WTC11 (cell line): ENCODE data around the gene PSD.

Source experiments
- CREB1 ChIP-seq: sonication (generic); formaldehyde crosslinking; IDR thresholded peaks from 2 replicates; pipeline ENCODE4 v1.8.0; 2023; ENCODE audit warnings: mild to moderate bottlenecking, missing genetic modification reagents
- CTCF ChIP-seq: fragments of 200-600 bp; IDR thresholded peaks from 2 replicates; pipeline ENCODE4 v1.8.0; 2022; ENCODE audit warnings: antibody characterized with exemption
- E2F4 ChIP-seq: sonication (generic); formaldehyde crosslinking; IDR thresholded peaks from 2 replicates; pipeline ENCODE4 v1.8.1; 2022; ENCODE audit warnings: low read depth, mild to moderate bottlenecking, moderate library complexity, missing genetic modification reagents, borderline replicate concordance
- GABPB1 ChIP-seq: sonication (generic); formaldehyde crosslinking; IDR thresholded peaks from 2 replicates; pipeline ENCODE4 v1.8.1; 2023; ENCODE audit warnings: mild to moderate bottlenecking, missing genetic modification reagents
- MLX ChIP-seq: sonication (generic); formaldehyde crosslinking; IDR thresholded peaks from 2 replicates; pipeline ENCODE4 v1.8.1; 2023; ENCODE audit warnings: mild to moderate bottlenecking, missing genetic modification reagents, moderate library complexity
- RELA ChIP-seq: sonication (generic); formaldehyde crosslinking; IDR thresholded peaks from 2 replicates; pipeline ENCODE4 v1.8.1; 2022; ENCODE audit warnings: missing genetic modification reagents, mild to moderate bottlenecking, borderline replicate concordance
- SP1 ChIP-seq: sonication (generic); formaldehyde crosslinking; conservative IDR thresholded peaks from 2 replicates; pipeline ENCODE4 v1.8.1; 2022; ENCODE audit warnings: missing genetic modification reagents
- ZBTB21 ChIP-seq: sonication (generic); formaldehyde crosslinking; IDR thresholded peaks from 2 replicates; pipeline ENCODE4 v1.8.1; 2023; ENCODE audit warnings: mild to moderate bottlenecking, missing genetic modification reagents, borderline replicate concordance
- ZNF121 ChIP-seq: sonication (generic); formaldehyde crosslinking; IDR thresholded peaks from 2 replicates; pipeline ENCODE4 v1.8.0; 2023; ENCODE audit warnings: missing genetic modification reagents
- ZNF232 ChIP-seq: sonication (generic); formaldehyde crosslinking; IDR thresholded peaks from 2 replicates; pipeline ENCODE4 v1.8.0; 2022; ENCODE audit warnings: mild to moderate bottlenecking, missing genetic modification reagents
- TF ChIP-seq, protein P1 (sequence below): sonication (generic); formaldehyde crosslinking; IDR thresholded peaks from 2 replicates; pipeline ENCODE4 v1.8.0; 2022; ENCODE audit warnings: mild to moderate bottlenecking, missing genetic modification reagents
- TF ChIP-seq, protein P2 (sequence below): sonication (generic); formaldehyde crosslinking; IDR thresholded peaks from 2 replicates; pipeline ENCODE4 v1.8.1; 2023; ENCODE audit warnings: mild to moderate bottlenecking, moderate library complexity, missing genetic modification reagents
- TF ChIP-seq, protein P3 (sequence below): sonication (generic); formaldehyde crosslinking; IDR thresholded peaks from 2 replicates; pipeline ENCODE4 v1.8.1; 2023; ENCODE audit warnings: mild to moderate bottlenecking, missing genetic modification reagents
- TF ChIP-seq, protein P4 (sequence below): fragments of 250-450 bp; sonication (Bioruptor Pico); IDR thresholded peaks from 2 replicates; pipeline ENCODE4 v2.1.2; 2022; ENCODE audit warnings: mild to moderate bottlenecking, moderate library complexity

GRCh38 chr10:102438374-102438773 lies 19.8 kb upstream of the PSD start:
- TF ChIP-seq SP1 (CRISPR knock-in tag) (no peak), E2F4 (CRISPR knock-in tag) (no peak), ZNF232 (CRISPR knock-in tag) (no peak), GABPB1 (no peak), MLX (no peak), CTCF (no peak), RELA (CRISPR knock-in tag) (no peak), ZNF121 (CRISPR knock-in tag) (no peak), CREB1 (CRISPR knock-in tag) (no peak), ZBTB21 (no peak)
- TF ChIP-seq, protein P1, sequence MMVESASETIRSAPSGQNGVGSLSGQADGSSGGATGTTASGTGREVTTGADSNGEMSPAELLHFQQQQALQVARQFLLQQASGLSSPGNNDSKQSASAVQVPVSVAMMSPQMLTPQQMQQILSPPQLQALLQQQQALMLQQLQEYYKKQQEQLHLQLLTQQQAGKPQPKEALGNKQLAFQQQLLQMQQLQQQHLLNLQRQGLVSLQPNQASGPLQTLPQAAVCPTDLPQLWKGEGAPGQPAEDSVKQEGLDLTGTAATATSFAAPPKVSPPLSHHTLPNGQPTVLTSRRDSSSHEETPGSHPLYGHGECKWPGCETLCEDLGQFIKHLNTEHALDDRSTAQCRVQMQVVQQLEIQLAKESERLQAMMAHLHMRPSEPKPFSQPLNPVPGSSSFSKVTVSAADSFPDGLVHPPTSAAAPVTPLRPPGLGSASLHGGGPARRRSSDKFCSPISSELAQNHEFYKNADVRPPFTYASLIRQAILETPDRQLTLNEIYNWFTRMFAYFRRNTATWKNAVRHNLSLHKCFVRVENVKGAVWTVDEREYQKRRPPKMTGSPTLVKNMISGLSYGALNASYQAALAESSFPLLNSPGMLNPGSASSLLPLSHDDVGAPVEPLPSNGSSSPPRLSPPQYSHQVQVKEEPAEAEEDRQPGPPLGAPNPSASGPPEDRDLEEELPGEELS (CRISPR knock-in tag) = no peak
- TF ChIP-seq, protein P2, sequence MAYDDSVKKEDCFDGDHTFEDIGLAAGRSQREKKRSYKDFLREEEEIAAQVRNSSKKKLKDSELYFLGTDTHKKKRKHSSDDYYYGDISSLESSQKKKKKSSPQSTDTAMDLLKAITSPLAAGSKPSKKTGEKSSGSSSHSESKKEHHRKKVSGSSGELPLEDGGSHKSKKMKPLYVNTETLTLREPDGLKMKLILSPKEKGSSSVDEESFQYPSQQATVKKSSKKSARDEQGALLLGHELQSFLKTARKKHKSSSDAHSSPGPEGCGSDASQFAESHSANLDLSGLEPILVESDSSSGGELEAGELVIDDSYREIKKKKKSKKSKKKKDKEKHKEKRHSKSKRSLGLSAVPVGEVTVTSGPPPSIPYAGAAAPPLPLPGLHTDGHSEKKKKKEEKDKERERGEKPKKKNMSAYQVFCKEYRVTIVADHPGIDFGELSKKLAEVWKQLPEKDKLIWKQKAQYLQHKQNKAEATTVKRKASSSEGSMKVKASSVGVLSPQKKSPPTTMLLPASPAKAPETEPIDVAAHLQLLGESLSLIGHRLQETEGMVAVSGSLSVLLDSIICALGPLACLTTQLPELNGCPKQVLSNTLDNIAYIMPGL (CRISPR knock-in tag) = no peak
- TF ChIP-seq, protein P3, sequence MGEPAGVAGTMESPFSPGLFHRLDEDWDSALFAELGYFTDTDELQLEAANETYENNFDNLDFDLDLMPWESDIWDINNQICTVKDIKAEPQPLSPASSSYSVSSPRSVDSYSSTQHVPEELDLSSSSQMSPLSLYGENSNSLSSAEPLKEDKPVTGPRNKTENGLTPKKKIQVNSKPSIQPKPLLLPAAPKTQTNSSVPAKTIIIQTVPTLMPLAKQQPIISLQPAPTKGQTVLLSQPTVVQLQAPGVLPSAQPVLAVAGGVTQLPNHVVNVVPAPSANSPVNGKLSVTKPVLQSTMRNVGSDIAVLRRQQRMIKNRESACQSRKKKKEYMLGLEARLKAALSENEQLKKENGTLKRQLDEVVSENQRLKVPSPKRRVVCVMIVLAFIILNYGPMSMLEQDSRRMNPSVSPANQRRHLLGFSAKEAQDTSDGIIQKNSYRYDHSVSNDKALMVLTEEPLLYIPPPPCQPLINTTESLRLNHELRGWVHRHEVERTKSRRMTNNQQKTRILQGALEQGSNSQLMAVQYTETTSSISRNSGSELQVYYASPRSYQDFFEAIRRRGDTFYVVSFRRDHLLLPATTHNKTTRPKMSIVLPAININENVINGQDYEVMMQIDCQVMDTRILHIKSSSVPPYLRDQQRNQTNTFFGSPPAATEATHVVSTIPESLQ (CRISPR knock-in tag) = no peak
- TF ChIP-seq, protein P4, sequence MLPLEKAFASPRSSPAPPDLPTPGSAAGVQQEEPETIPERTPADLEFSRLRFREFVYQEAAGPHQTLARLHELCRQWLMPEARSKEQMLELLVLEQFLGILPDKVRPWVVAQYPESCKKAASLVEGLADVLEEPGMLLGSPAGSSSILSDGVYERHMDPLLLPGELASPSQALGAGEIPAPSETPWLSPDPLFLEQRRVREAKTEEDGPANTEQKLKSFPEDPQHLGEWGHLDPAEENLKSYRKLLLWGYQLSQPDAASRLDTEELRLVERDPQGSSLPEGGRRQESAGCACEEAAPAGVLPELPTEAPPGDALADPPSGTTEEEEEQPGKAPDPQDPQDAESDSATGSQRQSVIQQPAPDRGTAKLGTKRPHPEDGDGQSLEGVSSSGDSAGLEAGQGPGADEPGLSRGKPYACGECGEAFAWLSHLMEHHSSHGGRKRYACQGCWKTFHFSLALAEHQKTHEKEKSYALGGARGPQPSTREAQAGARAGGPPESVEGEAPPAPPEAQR (CRISPR knock-in tag) = no peak
